ENCODE measurements around the gene ACTR5. TPM values are rescaled to one million over a fixed set of nuclear protein-coding genes. Genes with fewer than 3 reads are reported as not detected.

Gene ACTR5
- total and polyA plus RNA-seq, 2 of the 13 experiments (the other 11 are each of a cell fraction or from before 2014, with no cell fraction given): 19.5 to 20.5 TPM

- TF ChIP-seq PRDM15 (CRISPR knock-in tag; IDR thresholded peaks at IDR 0.05) (0 out of 2 replicates have a peak, but pooled peaks have one; percentile 2), SRF (IDR thresholded peaks at IDR 0.05; ENCODE audit: low read depth, low read length) (no peak), ZFY (CRISPR knock-in tag; IDR thresholded peaks at IDR 0.05) (0 out of 2 replicates have a peak, but pooled peaks have one; percentile 17), EHMT2 (IDR thresholded peaks at IDR 0.05; ENCODE audit: borderline replicate concordance, low read depth, low read length) (no peak), FUBP1 (CRISPR knock-in tag; IDR thresholded peaks at IDR 0.05; ENCODE audit: borderline replicate concordance) (no peak; the same call in 1 of the 2 replicates), ZFP91 (CRISPR knock-in tag; IDR thresholded peaks at IDR 0.05; ENCODE audit: borderline replicate concordance) (peak; percentile 40; the same call in 1 of the 2 replicates), XRCC5 (optimal IDR thresholded peaks at IDR 0.05; ENCODE audit: low read length) (peak; percentile 80)
Measured at GRCh38 chr20:38726804-38727606, 21.3 kb upstream of the ACTR5 start (continued).
